ENCODE measurements around the gene RPL18.
"Not testable (repeated sequence)": the region's sequence is repeated elsewhere in the genome, so short reads cannot be mapped to it uniquely, and the experiment has no call there.

Gene RPL18

GRCh38 chr19:48618916-48619691 lies at the start of gene RPL18, which contains the start of gene SPHK2:
RPL18 (minus strand) TSS chr19:48619178; CDS start chr19:48619143, 35 bp downstream.
SPHK2 (plus strand) TSS chr19:48619506; CDS start chr19:48620515, 1,009 bp downstream.
- peak; percentile 97 for DNase-seq

- no peak for DNase-seq
Measured at GRCh38 chr19:48668761-48669160, 49.8 kb upstream of the RPL18 start.

- DNase-seq = no peak
Measured at GRCh38 chr19:48668332-48668731, 49.4 kb upstream of the RPL18 start.

- DNase-seq = no peak
Measured at GRCh38 chr19:48665786-48666185, 46.8 kb upstream of the RPL18 start.

- DNase-seq = no peak
Measured at GRCh38 chr19:48664476-48664875, 45.5 kb upstream of the RPL18 start.

GRCh38 chr19:48663667-48664066 lies 44.7 kb upstream of the RPL18 start:
- DNase-seq = no peak

GRCh38 chr19:48661711-48662090 lies 42.7 kb upstream of the RPL18 start:
- DNase-seq = no peak

- peak; percentile 11 for DNase-seq
Measured at GRCh38 chr19:48660852-48661710, 42.1 kb upstream of the RPL18 start.

- no peak for DNase-seq
Measured at GRCh38 chr19:48659768-48660167, 40.8 kb upstream of the RPL18 start.

- no peak for DNase-seq
Measured at GRCh38 chr19:48658483-48658882, 39.5 kb upstream of the RPL18 start.

GRCh38 chr19:48657828-48658227 lies 38.9 kb upstream of the RPL18 start:
- not testable (repeated sequence) for DNase-seq

- DNase-seq = no peak
Measured at GRCh38 chr19:48656840-48657474, 38.0 kb upstream of the RPL18 start.

- peak; percentile 22 for DNase-seq
Measured at GRCh38 chr19:48654299-48655059, 35.5 kb upstream of the RPL18 start.

- no peak for DNase-seq
Measured at GRCh38 chr19:48651683-48652048, 32.7 kb upstream of the RPL18 start.

- DNase-seq = no peak
Measured at GRCh38 chr19:48650974-48651682, 32.1 kb upstream of the RPL18 start.

- no peak for DNase-seq
Measured at GRCh38 chr19:48648134-48648533, 29.2 kb upstream of the RPL18 start.

GRCh38 chr19:48646722-48647216 lies 27.8 kb upstream of the RPL18 start:
- no peak for DNase-seq

- peak; percentile 73 for DNase-seq
Measured at GRCh38 chr19:48646001-48646721, 27.2 kb upstream of the RPL18 start, which contains the start of gene CA11. CA11 (minus strand) TSS chr19:48646187; CDS start chr19:48645632, 555 bp downstream.

- DNase-seq = peak; percentile 66
Measured at GRCh38 chr19:48645620-48646000, 26.6 kb upstream of the RPL18 start.

- peak; percentile 77 for DNase-seq
Measured at GRCh38 chr19:48644839-48645619, 26.1 kb upstream of the RPL18 start.
